Trophoblast cell (in vitro differentiated cells and primary cell): Measurements from ENCODE around the gene SLC4A3.

ENCODE experiments used
- DNase-seq, 2 donors: peaks; one replicate each; pipeline ENCODE4 v3.0.0-alpha.2; 2016
- H2AFZ ChIP-seq: 2 replicates; pipeline ENCODE4 v1.6.1; 2013; ENCODE audit warnings: low read length, moderate library complexity, mild to moderate bottlenecking; ENCODE audit not compliant: insufficient read depth, poor library complexity
- H2AK5ac ChIP-seq: 2 replicates; pipeline ENCODE4 v1.6.1; 2013; ENCODE audit warnings: mild to moderate bottlenecking, low read length
- H2BK120ac ChIP-seq: 2 replicates; pipeline ENCODE4 v1.6.1; 2013; ENCODE audit warnings: low read length, mild to moderate bottlenecking, moderate library complexity; ENCODE audit not compliant: insufficient read depth, poor library complexity
- H2BK12ac ChIP-seq: 2 replicates; pipeline ENCODE4 v1.6.1; 2013; ENCODE audit warnings: mild to moderate bottlenecking, low read length, moderate library complexity
- H2BK5ac ChIP-seq: 2 replicates; pipeline ENCODE4 v1.6.1; 2013; ENCODE audit warnings: low read length, low read depth, moderate library complexity, mild to moderate bottlenecking; ENCODE audit not compliant: poor library complexity
- H3K14ac ChIP-seq: 2 replicates; pipeline ENCODE4 v1.6.1; 2013; ENCODE audit warnings: mild to moderate bottlenecking, low read length
- H3K18ac ChIP-seq: 2 replicates; pipeline ENCODE4 v1.6.1; 2013; ENCODE audit warnings: mild to moderate bottlenecking, low read length
- H3K23ac ChIP-seq: 2 replicates; pipeline ENCODE4 v1.6.1; 2013; ENCODE audit warnings: low read length
- H3K27ac ChIP-seq: 2 replicates; pipeline ENCODE4 v1.5.1; 2013; ENCODE audit warnings: low read depth, mild to moderate bottlenecking, inconsistent platforms, low read length, moderate library complexity
- H3K27me3 ChIP-seq: 2 replicates; pipeline ENCODE4 v1.6.1; 2013; ENCODE audit warnings: inconsistent platforms, mild to moderate bottlenecking, low read length, moderate library complexity; ENCODE audit not compliant: insufficient read depth
- H3K36me3 ChIP-seq, 2 experiments: 1 replicate in 1 of 2; 2 replicates in 1 of 2; pipeline ENCODE4 v1.6.1; 2013; ENCODE audit warnings: low read length in 2 of 2, mild to moderate bottlenecking in 2 of 2, moderate library complexity in 1 of 2; ENCODE audit not compliant: insufficient read depth in 2 of 2, control insufficient read depth in 1 of 2
- H3K4ac ChIP-seq: 2 replicates; pipeline ENCODE4 v1.6.1; 2013; ENCODE audit warnings: low read depth, mild to moderate bottlenecking, low read length, moderate library complexity
- H3K4me1 ChIP-seq, 2 experiments: 1 replicate in 1 of 2; 2 replicates in 1 of 2; pipeline ENCODE4 v1.6.1; 2013; ENCODE audit warnings: low read length in 2 of 2, mild to moderate bottlenecking in 2 of 2, moderate library complexity in 1 of 2; ENCODE audit not compliant: insufficient read depth in 2 of 2, control insufficient read depth in 1 of 2
- H3K4me2 ChIP-seq: 2 replicates; pipeline ENCODE4 v1.6.1; 2013; ENCODE audit warnings: inconsistent platforms, mild to moderate bottlenecking, low read length, moderate library complexity
- H3K4me3 ChIP-seq: 2 replicates; pipeline ENCODE4 v1.5.1; 2013; ENCODE audit warnings: mild to moderate bottlenecking, low read depth, low read length, inconsistent platforms
- H3K79me1 ChIP-seq: one replicate; pipeline ENCODE4 v1.6.1; 2013; ENCODE audit warnings: low read length
- H3K79me2 ChIP-seq: 2 replicates; pipeline ENCODE4 v1.6.1; 2013; ENCODE audit warnings: low read length, mild to moderate bottlenecking; ENCODE audit not compliant: control insufficient read depth, insufficient read depth, poor library complexity
- H3K9ac ChIP-seq: 2 replicates; pipeline ENCODE4 v1.6.1; 2013; ENCODE audit warnings: mild to moderate bottlenecking, low read length
- H3K9me3 ChIP-seq: 2 replicates; pipeline ENCODE4 v1.6.1; 2013; ENCODE audit warnings: low read depth, mild to moderate bottlenecking, control low read depth, inconsistent platforms, low read length; ENCODE audit not compliant: insufficient read depth
- H4K12ac ChIP-seq: 2 replicates; pipeline ENCODE4 v1.6.1; 2013; ENCODE audit warnings: low read depth, mild to moderate bottlenecking, low read length, moderate library complexity
- H4K8ac ChIP-seq: 2 replicates; pipeline ENCODE4 v1.6.1; 2013; ENCODE audit warnings: low read depth, mild to moderate bottlenecking, low read length, moderate library complexity
- H4K91ac ChIP-seq: one replicate; pipeline ENCODE4 v1.6.1; 2013; ENCODE audit warnings: low read depth, mild to moderate bottlenecking, low read length, moderate library complexity
- WGBS: extraction: QIAGEN DNeasy Blood & Tissue Kit; methylation state at CpG from one replicate; pipeline ENCODE4 v1.1.7; 2013; ENCODE audit warnings: missing lambda C conversion rate; ENCODE audit not compliant: insufficient read length, insufficient coverage; ENCODE audit errors: extremely low coverage; 5-methylcytosine and 5-hydroxymethylcytosine counted together

SLC4A3 gene

GRCh38 chr2:219615036-219615435, 12.4 kb upstream of the SLC4A3 start:
- Histone ChIP-seq H2BK120ac (no peak overlapping the region), H3K4ac (no peak overlapping the region), H3K79me2 (no peaks in the 10 kb centered on the region), H3K27me3 (no peaks in the 10 kb centered on the region), H3K36me3 (peaks cover 20 to 25% of the 10 kb centered on the region in 2 experiments), H3K79me1 (no peaks in the 10 kb centered on the region), H3K4me3 (no peak overlapping the region), H2BK5ac (no peak overlapping the region), H3K9ac (no peak overlapping the region), H3K27ac (no peak overlapping the region), H2BK12ac (no peak overlapping the region), H3K18ac (no peak overlapping the region), H3K23ac (no peak overlapping the region), H2AK5ac (no peak overlapping the region), H4K12ac (no peak overlapping the region), H3K4me2 (no peak overlapping the region), H2AFZ (no peak overlapping the region), H3K14ac (no peak overlapping the region), H3K9me3 (peaks cover 4% of the 10 kb centered on the region), H3K4me1 (no peaks in the 10 kb centered on the region), H4K8ac (no peak overlapping the region), H4K91ac (no peak overlapping the region)
- DNase-seq: no peak
- WGBS: no CpG with 5 or more reads among the region's 11 CpGs

- whole genome bisulfite sequencing: no CpG with 5 or more reads among the region's 12 CpGs
- no peak overlapping the region for H3K9ac ChIP-seq
- H2AK5ac ChIP-seq: no peak overlapping the region
- H2BK120ac ChIP-seq: no peak overlapping the region
- peaks cover 20 to 24% of the 10 kb centered on the region in 2 experiments for H3K36me3 ChIP-seq
- H2BK5ac ChIP-seq: no peak overlapping the region
- no peak overlapping the region for H4K12ac ChIP-seq
- no peak overlapping the region for H3K18ac ChIP-seq
- no peak overlapping the region for H3K4ac ChIP-seq
- no peak overlapping the region for H3K23ac ChIP-seq
- peaks cover 4% of the 10 kb centered on the region for H3K9me3 ChIP-seq
- H3K4me2 ChIP-seq: no peak overlapping the region
- no peak overlapping the region for H4K91ac ChIP-seq
- H3K27me3 ChIP-seq: no peaks in the 10 kb centered on the region
- no peak overlapping the region for H3K4me3 ChIP-seq
- H3K27ac ChIP-seq: no peak overlapping the region
- no peaks in the 10 kb centered on the region for H3K4me1 ChIP-seq
- no peak overlapping the region for H2BK12ac ChIP-seq
- no peaks in the 10 kb centered on the region for H3K79me2 ChIP-seq
- H3K14ac ChIP-seq: no peak overlapping the region
- H4K8ac ChIP-seq: no peak overlapping the region
- DNase-seq: no peak
- no peak overlapping the region for H2AFZ ChIP-seq
- H3K79me1 ChIP-seq: no peaks in the 10 kb centered on the region
Measured at GRCh38 chr2:219615894-219616293, 11.5 kb upstream of the SLC4A3 start.

- no peak for DNase-seq
- H3K27me3 ChIP-seq: no peaks in the 10 kb centered on the region
- no peak overlapping the region for H4K8ac ChIP-seq
- H2BK120ac ChIP-seq: no peak overlapping the region
- H3K4me1 ChIP-seq: no peaks in the 10 kb centered on the region
- H3K27ac ChIP-seq: no peak overlapping the region
- no peak overlapping the region for H3K9ac ChIP-seq
- H2BK12ac ChIP-seq: no peak overlapping the region
- H4K12ac ChIP-seq: no peak overlapping the region
- no peak overlapping the region for H4K91ac ChIP-seq
- no peak overlapping the region for H3K4ac ChIP-seq
- H3K79me1 ChIP-seq: no peaks in the 10 kb centered on the region
- H3K23ac ChIP-seq: no peak overlapping the region
- no peak overlapping the region for H2BK5ac ChIP-seq
- H3K18ac ChIP-seq: no peak overlapping the region
- no peak overlapping the region for H2AFZ ChIP-seq
- WGBS: no CpG with 5 or more reads among the region's 4 CpGs
- peaks cover 4% of the 10 kb centered on the region for H3K9me3 ChIP-seq
- H3K36me3 ChIP-seq: peaks cover 17 to 23% of the 10 kb centered on the region in 2 experiments
- H2AK5ac ChIP-seq: no peak overlapping the region
- H3K79me2 ChIP-seq: no peaks in the 10 kb centered on the region
- no peak overlapping the region for H3K4me2 ChIP-seq
- no peak overlapping the region for H3K14ac ChIP-seq
- no peak overlapping the region for H3K4me3 ChIP-seq
Measured at GRCh38 chr2:219616550-219616949, 10.9 kb upstream of the SLC4A3 start.

- no peak overlapping the region for H3K23ac ChIP-seq
- H4K91ac ChIP-seq: no peak overlapping the region
- no peak overlapping the region for H3K4me3 ChIP-seq
- no peak overlapping the region for H4K12ac ChIP-seq
- H2AFZ ChIP-seq: no peak overlapping the region
- H3K18ac ChIP-seq: no peak overlapping the region
- peaks cover 13 to 17% of the 10 kb centered on the region in 2 experiments for H3K36me3 ChIP-seq
- peaks cover 4% of the 10 kb centered on the region for H3K9me3 ChIP-seq
- H3K27ac ChIP-seq: no peak overlapping the region
- H3K4me1 ChIP-seq: no peaks in the 10 kb centered on the region
- no peak overlapping the region for H3K9ac ChIP-seq
- no peaks in the 10 kb centered on the region for H3K79me2 ChIP-seq
- DNase-seq: no peak
- no peak overlapping the region for H3K14ac ChIP-seq
- no peak overlapping the region for H3K4ac ChIP-seq
- H3K79me1 ChIP-seq: no peaks in the 10 kb centered on the region
- H4K8ac ChIP-seq: no peak overlapping the region
- H3K27me3 ChIP-seq: no peaks in the 10 kb centered on the region
- no peak overlapping the region for H3K4me2 ChIP-seq
- H2BK5ac ChIP-seq: no peak overlapping the region
- no peak overlapping the region for H2BK120ac ChIP-seq
- H2AK5ac ChIP-seq: no peak overlapping the region
- no CpG with 5 or more reads among the region's 3 CpGs for WGBS
- H2BK12ac ChIP-seq: no peak overlapping the region
Measured at GRCh38 chr2:219618733-219619122, 8.7 kb upstream of the SLC4A3 start.
